ENCODE data around the gene NCAN.

Gene NCAN

GRCh38 chr19:19296953-19297689, 85.4 kb downstream of the NCAN start:
- TF ChIP-seq CTCF (conservative IDR thresholded peaks at IDR 0.05; ENCODE audit: low read length): no peak
- no peak overlapping the region for H3K4me3 ChIP-seq (ENCODE audit: low read length)
- DNase-seq (ENCODE audit: low read depth): no peak

GRCh38 chr19:19297759-19298158, 86.0 kb downstream of the NCAN start:
- H3K4me3 ChIP-seq (ENCODE audit: low read length): no peak overlapping the region
- no peak for TF ChIP-seq CTCF (conservative IDR thresholded peaks at IDR 0.05; ENCODE audit: low read length)
- DNase-seq (ENCODE audit: low read depth): no peak

GRCh38 chr19:19300613-19301012, 88.9 kb downstream of the NCAN start:
- no peak for DNase-seq (ENCODE audit: low read depth)
- no peak overlapping the region for H3K4me3 ChIP-seq (ENCODE audit: low read length)
- TF ChIP-seq CTCF (conservative IDR thresholded peaks at IDR 0.05; ENCODE audit: low read length): no peak
